ENCODE results near the gene CABP7. TPM values are rescaled to one million over a fixed set of nuclear protein-coding genes. Genes with fewer than 3 reads are reported as not detected.

Gene CABP7
- total and polyA plus RNA-seq, 8 donors = 0.12 to 0.35 TPM; not detected in 6

DNA sequence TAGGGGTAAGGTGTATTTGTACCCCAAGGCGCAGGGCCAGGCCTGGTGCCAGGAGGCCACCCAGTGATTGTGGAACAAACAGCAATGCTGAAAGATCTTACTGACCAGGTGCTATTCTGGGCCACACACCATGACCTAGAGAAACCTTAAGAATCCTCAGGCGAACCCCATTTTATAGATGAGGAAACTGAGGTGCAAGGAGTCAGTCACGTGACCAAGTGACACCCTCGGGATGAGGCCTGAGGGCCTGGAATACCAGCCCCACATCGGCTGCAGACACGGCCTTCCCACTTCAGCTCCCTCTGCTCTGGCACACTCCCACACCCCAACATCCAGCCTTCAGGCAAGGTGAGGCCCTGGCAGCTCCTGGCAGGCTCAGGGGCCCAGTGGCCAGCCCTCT, 13.1 kb downstream of the CABP7 start:
- Histone ChIP-seq H3K4me1 (no peaks in the 10 kb centered on the region), H3K27me3 (no peaks in the 10 kb centered on the region), H3K9me3 (no peaks in the 10 kb centered on the region), H3K36me3 (peaks cover 0 to 77% (median 66%) of the 10 kb centered on the region in 4 donors), H3K27ac (no peak overlapping the region), H3K4me3 (no peak overlapping the region)
- intact Hi-C loops (cut with DNase I; ENCODE audit: low total_unique reads) = no loop called here
- 83 to 97% (median 90%) methylated on average over 6 of the region's 6 CpGs for WGBS, 5 donors
- DNase-seq = no peak
- TF ChIP-seq EP300 (IDR thresholded peaks at IDR 0.05) (no peak), POLR2A (IDR thresholded peaks at IDR 0.05) (no peak), POLR2AphosphoS5 (IDR thresholded peaks at IDR 0.05) (no peak)
- TF ChIP-seq, protein P1, sequence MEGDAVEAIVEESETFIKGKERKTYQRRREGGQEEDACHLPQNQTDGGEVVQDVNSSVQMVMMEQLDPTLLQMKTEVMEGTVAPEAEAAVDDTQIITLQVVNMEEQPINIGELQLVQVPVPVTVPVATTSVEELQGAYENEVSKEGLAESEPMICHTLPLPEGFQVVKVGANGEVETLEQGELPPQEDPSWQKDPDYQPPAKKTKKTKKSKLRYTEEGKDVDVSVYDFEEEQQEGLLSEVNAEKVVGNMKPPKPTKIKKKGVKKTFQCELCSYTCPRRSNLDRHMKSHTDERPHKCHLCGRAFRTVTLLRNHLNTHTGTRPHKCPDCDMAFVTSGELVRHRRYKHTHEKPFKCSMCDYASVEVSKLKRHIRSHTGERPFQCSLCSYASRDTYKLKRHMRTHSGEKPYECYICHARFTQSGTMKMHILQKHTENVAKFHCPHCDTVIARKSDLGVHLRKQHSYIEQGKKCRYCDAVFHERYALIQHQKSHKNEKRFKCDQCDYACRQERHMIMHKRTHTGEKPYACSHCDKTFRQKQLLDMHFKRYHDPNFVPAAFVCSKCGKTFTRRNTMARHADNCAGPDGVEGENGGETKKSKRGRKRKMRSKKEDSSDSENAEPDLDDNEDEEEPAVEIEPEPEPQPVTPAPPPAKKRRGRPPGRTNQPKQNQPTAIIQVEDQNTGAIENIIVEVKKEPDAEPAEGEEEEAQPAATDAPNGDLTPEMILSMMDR (IDR thresholded peaks at IDR 0.05) = no peak

GRCh38 chr22:29733362-29734201, 13.8 kb downstream of the CABP7 start:
- intact Hi-C loops (cut with DNase I; ENCODE audit: low total_unique reads) = no loop called here
- TF ChIP-seq POLR2A (IDR thresholded peaks at IDR 0.05) (no peak), POLR2AphosphoS5 (IDR thresholded peaks at IDR 0.05) (no peak), EP300 (IDR thresholded peaks at IDR 0.05) (no peak)
- TF ChIP-seq, protein P1 (IDR thresholded peaks at IDR 0.05) = no peak
- no peak overlapping the region for H3K4me3 ChIP-seq
- peak in 1 of 2 donors; percentile 55 for DNase-seq
- peaks cover 0 to 84% (median 73%) of the 10 kb centered on the region in 4 donors for H3K36me3 ChIP-seq
- 55 to 74% (median 70%) methylated on average over 13 to 19 of the region's 19 CpGs for WGBS, 5 donors
- H3K27ac ChIP-seq = no peak overlapping the region
- no peaks in the 10 kb centered on the region for H3K4me1 ChIP-seq
- H3K27me3 ChIP-seq = no peaks in the 10 kb centered on the region
- H3K9me3 ChIP-seq = no peaks in the 10 kb centered on the region

DNA sequence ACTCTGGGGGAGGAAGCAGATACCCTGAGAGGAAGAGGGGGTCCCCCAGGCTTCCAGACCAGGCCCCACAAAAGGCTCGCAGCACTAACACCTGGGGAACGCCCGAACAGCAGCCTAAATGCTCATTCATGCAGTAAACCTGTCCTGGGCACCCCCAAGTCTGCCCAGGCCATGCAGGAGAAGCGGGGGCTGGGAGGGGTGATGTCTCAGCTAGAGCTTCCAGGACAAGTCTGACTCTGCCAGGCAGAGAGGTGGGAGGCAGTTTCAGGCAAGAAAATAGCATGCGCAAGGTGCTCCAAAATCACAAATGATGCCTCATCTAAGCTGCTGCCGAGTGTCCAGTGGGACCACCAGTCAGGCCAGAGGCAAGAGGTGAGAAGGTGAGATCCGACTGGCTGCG, 14.6 kb downstream of the CABP7 start:
- Histone ChIP-seq H3K4me1 (no peaks in the 10 kb centered on the region), H3K9me3 (no peaks in the 10 kb centered on the region), H3K27ac (no peak overlapping the region), H3K36me3 (peaks cover 0 to 86% (median 81%) of the 10 kb centered on the region in 4 donors), H3K4me3 (no peak overlapping the region), H3K27me3 (no peaks in the 10 kb centered on the region)
- TF ChIP-seq POLR2AphosphoS5 (IDR thresholded peaks at IDR 0.05) = no peak
- TF ChIP-seq, protein P1 (IDR thresholded peaks at IDR 0.05) = no peak
- no peak for TF ChIP-seq EP300 (IDR thresholded peaks at IDR 0.05)
- no peak for TF ChIP-seq POLR2A (IDR thresholded peaks at IDR 0.05)
- WGBS, 5 donors = 87 to 95% (median 91%) methylated on average over 8 of the region's 8 CpGs
- intact Hi-C loops (cut with DNase I; ENCODE audit: low total_unique reads) = no loop called here
- no peak for DNase-seq

DNA sequence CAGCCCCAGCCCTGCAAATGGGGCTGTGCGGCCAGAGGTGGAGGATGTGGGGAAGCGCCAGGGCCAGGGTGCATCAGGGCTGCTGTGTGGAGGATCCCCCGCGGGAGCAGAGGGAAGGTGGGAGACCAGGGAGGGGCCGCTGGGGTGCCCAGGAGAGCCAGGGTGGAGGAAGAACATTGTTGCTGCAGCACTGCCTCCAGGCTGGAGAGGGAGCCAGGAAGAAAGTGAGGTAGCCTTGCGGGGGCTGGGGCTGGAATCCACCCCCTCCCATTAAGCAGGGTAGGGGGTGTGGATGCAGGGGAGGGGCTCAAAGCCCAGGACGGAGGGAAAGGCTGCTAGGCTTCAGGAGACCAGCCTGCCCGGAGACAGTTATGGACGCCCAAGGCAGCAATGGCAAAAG, 15.0 kb downstream of the CABP7 start:
- H3K4me3 ChIP-seq = no peak overlapping the region
- DNase-seq = no peak
- TF ChIP-seq, protein P1 (IDR thresholded peaks at IDR 0.05) = no peak
- TF ChIP-seq POLR2AphosphoS5 (IDR thresholded peaks at IDR 0.05) = no peak
- TF ChIP-seq EP300 (IDR thresholded peaks at IDR 0.05) = no peak
- H3K9me3 ChIP-seq = no peaks in the 10 kb centered on the region
- 64 to 84% (median 83%) methylated on average over 6 to 9 of the region's 9 CpGs for WGBS, 5 donors
- intact Hi-C loops (cut with DNase I; ENCODE audit: low total_unique reads) = no loop called here
- no peaks in the 10 kb centered on the region for H3K4me1 ChIP-seq
- no peak overlapping the region for H3K27ac ChIP-seq
- no peaks in the 10 kb centered on the region for H3K27me3 ChIP-seq
- peaks cover 0 to 88% (median 82%) of the 10 kb centered on the region in 4 donors for H3K36me3 ChIP-seq
